ENCODE data around the gene ABCB9.
"Not testable (repeated sequence)": the region's sequence is repeated elsewhere in the genome, so short reads cannot be mapped to it uniquely, and the experiment has no call there.

The ABCB9 gene

GRCh38 chr12:122934722-122935121 is 31.5 kb downstream of the ABCB9 start:
- no peak for DNase-seq

- no peak for DNase-seq
Measured at GRCh38 chr12:122932207-122932606, 34.1 kb downstream of the ABCB9 start.

- DNase-seq: no peak
Measured at GRCh38 chr12:122929812-122930211, 36.5 kb downstream of the ABCB9 start.

- no peak for DNase-seq
Measured at GRCh38 chr12:122929148-122929538, 37.1 kb downstream of the ABCB9 start.

GRCh38 chr12:122928404-122929147 is 37.7 kb downstream of the ABCB9 start:
- no peak for DNase-seq

- DNase-seq: no peak
Measured at GRCh38 chr12:122927756-122928403, 38.4 kb downstream of the ABCB9 start.

GRCh38 chr12:122921917-122922316 is 44.3 kb downstream of the ABCB9 start:
- DNase-seq: no peak

GRCh38 chr12:122920687-122921086 is 45.6 kb downstream of the ABCB9 start:
- DNase-seq: no peak

GRCh38 chr12:122918827-122919226 is 47.4 kb downstream of the ABCB9 start:
- DNase-seq: no peak

GRCh38 chr12:122917507-122918121 is 48.6 kb downstream of the ABCB9 start:
- DNase-seq: no peak

- peak; percentile 41 for DNase-seq
Measured at GRCh38 chr12:122909442-122910288, 56.6 kb downstream of the ABCB9 start.

GRCh38 chr12:122908915-122909314 is 57.3 kb downstream of the ABCB9 start:
- DNase-seq: no peak

GRCh38 chr12:122905258-122905657 is 61.0 kb downstream of the ABCB9 start:
- DNase-seq: not testable (repeated sequence)

- DNase-seq: no peak
Measured at GRCh38 chr12:122903693-122904034, 62.6 kb downstream of the ABCB9 start.

- DNase-seq: no peak
Measured at GRCh38 chr12:122902854-122903692, 63.2 kb downstream of the ABCB9 start.

- DNase-seq: no peak
Measured at GRCh38 chr12:122899887-122900286, 66.4 kb downstream of the ABCB9 start.

- DNase-seq: no peak
Measured at GRCh38 chr12:122896662-122897061, 69.6 kb downstream of the ABCB9 start.

GRCh38 chr12:122895704-122896636 is 70.3 kb downstream of the ABCB9 start, which contains the start of gene VPS37B:
VPS37B (minus strand) TSS chr12:122896124; CDS start chr12:122896062, 62 bp downstream.
- DNase-seq: peak; percentile 46

GRCh38 chr12:122895320-122895703 is 71.0 kb downstream of the ABCB9 start:
- no peak for DNase-seq

- no peak for DNase-seq
Measured at GRCh38 chr12:122894193-122895121, 71.8 kb downstream of the ABCB9 start.
